Subcutaneous abdominal adipose tissue (tissue), 5 donors: ENCODE measurements around the gene PPARA.
A peak's percentile ranks its signal among the peaks of the same experiment; 100 is the strongest.

Source experiments
- H3K27ac ChIP-seq: one replicate; pipeline ENCODE4 v1.7.0; 2013; ENCODE audit warnings: low read depth, mild to moderate bottlenecking, inconsistent platforms, low read length, moderate library complexity
- H3K27me3 ChIP-seq, 5 donors: one replicate each; pipeline ENCODE4 v1.7.0; 2013; ENCODE audit warnings: low read length in 5 of 5, inconsistent platforms in 1 of 5; ENCODE audit not compliant: control insufficient read depth in 5 of 5, insufficient read depth in 4 of 5
- H3K36me3 ChIP-seq, 5 donors: one replicate each; pipeline ENCODE4 v1.7.0; 2013; ENCODE audit warnings: low read length in 5 of 5; ENCODE audit not compliant: control insufficient read depth in 5 of 5, insufficient read depth in 5 of 5
- H3K4me1 ChIP-seq, 5 donors: one replicate each; pipeline ENCODE4 v1.7.0; 2013; ENCODE audit warnings: low read length in 5 of 5, mild to moderate bottlenecking in 3 of 5, moderate library complexity in 1 of 5; ENCODE audit not compliant: control insufficient read depth in 5 of 5, insufficient read depth in 5 of 5
- H3K4me3 ChIP-seq, 5 donors: one replicate each; pipeline ENCODE4 v1.7.0; 2013; ENCODE audit warnings: low read length in 5 of 5, low read depth in 1 of 5
- H3K9ac ChIP-seq, 5 donors: one replicate each; pipeline ENCODE4 v1.7.0; 2013; ENCODE audit warnings: low read length in 5 of 5, mild to moderate bottlenecking in 4 of 5, moderate library complexity in 3 of 5
- H3K9me3 ChIP-seq, 5 donors: one replicate each; pipeline ENCODE4 v1.7.0; 2013; ENCODE audit warnings: low read length in 5 of 5; ENCODE audit not compliant: control insufficient read depth in 5 of 5
- donor health status: healthy.
- donor health status: healthy.
- donor health status: healthy.
- donor health status: healthy.
- donor health status: healthy.

PPARA gene

DNA sequence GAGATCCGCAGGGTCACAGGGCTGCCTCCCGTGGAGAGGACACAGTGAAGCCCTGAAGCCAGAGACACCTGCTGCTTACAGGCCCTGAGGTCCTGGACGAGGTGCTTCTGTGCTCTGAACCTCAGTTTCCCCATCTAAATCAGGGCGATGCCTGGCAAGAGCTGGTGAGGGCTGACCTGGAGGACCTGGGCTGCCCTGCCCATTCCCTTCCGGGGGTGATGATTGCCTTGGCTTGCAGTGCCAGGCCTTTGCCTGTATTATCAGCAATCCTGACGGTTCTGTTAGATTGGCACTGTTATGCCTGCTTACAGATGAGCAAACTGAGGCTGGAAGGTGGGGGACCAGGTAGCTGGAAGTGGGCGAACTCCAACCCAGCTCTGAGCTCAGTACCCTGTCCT lies 138.5 kb downstream of the PPARA start:
- Histone ChIP-seq H3K27ac (no peak overlapping the region), H3K36me3 (peaks cover 1 to 91% (median 78%) of the 10 kb centered on the region in 5 donors)

DNA sequence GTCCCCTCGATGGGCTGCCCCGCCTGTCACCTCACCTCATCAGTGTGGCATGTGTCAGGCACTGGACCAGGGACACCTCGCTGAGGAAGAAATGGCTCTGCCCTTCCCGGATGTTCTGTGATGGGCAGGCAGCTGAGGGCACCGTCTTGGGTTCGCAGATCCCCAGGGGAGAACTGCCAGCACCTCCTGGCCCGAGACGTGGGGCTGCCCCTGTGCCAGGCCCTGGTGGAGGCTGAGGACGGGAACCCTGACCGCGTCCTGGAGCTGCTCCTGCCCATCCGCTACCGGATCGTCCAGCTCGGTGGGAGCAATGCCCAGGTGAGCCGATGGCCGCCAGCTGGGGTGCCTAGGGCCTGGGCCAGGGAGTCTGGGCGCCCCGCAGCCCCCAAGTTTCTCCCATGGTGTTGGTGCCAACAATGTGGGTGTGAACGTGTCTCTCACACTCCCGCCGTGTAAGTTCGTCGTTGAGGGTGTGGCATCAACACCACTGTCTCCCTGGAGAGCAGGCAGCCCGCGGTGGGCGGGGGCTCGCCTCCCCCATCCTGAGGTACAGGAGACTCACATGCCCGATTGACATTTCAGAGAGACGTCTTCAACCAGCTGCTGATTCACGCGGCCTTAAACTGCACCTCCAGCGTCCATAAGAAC lies 139.0 kb downstream of the PPARA start:
- Histone ChIP-seq H3K27me3 (no peaks in the 10 kb centered on the region), H3K27ac (no peak overlapping the region), H3K4me3 (no peak overlapping the region), H3K9me3 (no peaks in the 10 kb centered on the region), H3K9ac (peak overlapping the region in 1 of 5 donors; percentile 40), H3K36me3 (peaks cover 0 to 87% (median 72%) of the 10 kb centered on the region in 5 donors), H3K4me1 (peaks cover 2 to 50% (median 27%) of the 10 kb centered on the region in 5 donors)

More for the DNA sequence above, 138.5 kb downstream of the PPARA start:
- Histone ChIP-seq H3K4me3 (peak overlapping the region in 1 of 5 donors; percentile 50), H3K9ac (peak overlapping the region in 1 of 5 donors; percentile 40), H3K4me1 (peaks cover 2 to 48% (median 29%) of the 10 kb centered on the region in 5 donors), H3K9me3 (no peaks in the 10 kb centered on the region), H3K27me3 (no peaks in the 10 kb centered on the region)

DNA sequence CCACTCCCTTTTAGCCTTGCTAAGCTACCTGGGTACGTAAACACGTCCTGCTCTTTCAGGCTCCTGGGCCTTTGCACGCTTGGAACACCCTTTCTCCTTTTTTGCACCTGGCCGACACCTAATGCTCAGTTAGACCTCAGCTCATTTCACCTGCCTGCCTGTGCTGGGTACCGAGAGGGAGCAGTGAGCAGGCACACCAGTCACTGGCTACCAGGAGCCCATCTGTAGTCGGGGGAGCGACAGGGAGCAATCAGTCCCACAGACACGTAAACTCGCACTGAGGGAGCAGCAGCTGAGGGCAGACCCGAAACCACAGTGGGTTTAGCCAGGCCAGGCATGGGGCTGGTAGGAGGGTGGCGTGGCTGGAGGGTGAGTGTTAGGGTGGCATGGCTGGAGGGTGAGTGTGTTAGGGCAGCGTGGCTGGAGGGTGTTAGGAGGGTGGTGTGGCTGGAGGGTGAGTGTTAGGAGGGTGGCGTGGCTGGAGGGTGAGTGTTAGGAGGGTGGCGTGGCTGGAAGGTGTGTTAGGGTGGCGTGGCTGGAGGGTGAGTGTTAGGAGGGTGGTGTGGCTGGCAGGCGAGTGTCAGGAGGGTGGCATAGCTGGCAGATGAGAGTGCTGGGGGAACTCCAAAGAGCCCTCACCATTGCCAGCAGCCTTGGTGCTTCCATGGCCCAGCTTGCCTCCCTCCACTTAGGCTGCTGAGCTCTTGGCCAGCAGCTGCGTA lies 140.0 kb downstream of the PPARA start:
- H3K4me3 ChIP-seq: no peak overlapping the region
- H3K9ac ChIP-seq: no peak overlapping the region
- no peaks in the 10 kb centered on the region for H3K9me3 ChIP-seq
- H3K27me3 ChIP-seq: no peaks in the 10 kb centered on the region
- H3K4me1 ChIP-seq: peaks cover 2 to 49% (median 23%) of the 10 kb centered on the region in 5 donors
- peaks cover 0 to 78% (median 64%) of the 10 kb centered on the region in 5 donors for H3K36me3 ChIP-seq
- H3K27ac ChIP-seq: no peak overlapping the region

DNA sequence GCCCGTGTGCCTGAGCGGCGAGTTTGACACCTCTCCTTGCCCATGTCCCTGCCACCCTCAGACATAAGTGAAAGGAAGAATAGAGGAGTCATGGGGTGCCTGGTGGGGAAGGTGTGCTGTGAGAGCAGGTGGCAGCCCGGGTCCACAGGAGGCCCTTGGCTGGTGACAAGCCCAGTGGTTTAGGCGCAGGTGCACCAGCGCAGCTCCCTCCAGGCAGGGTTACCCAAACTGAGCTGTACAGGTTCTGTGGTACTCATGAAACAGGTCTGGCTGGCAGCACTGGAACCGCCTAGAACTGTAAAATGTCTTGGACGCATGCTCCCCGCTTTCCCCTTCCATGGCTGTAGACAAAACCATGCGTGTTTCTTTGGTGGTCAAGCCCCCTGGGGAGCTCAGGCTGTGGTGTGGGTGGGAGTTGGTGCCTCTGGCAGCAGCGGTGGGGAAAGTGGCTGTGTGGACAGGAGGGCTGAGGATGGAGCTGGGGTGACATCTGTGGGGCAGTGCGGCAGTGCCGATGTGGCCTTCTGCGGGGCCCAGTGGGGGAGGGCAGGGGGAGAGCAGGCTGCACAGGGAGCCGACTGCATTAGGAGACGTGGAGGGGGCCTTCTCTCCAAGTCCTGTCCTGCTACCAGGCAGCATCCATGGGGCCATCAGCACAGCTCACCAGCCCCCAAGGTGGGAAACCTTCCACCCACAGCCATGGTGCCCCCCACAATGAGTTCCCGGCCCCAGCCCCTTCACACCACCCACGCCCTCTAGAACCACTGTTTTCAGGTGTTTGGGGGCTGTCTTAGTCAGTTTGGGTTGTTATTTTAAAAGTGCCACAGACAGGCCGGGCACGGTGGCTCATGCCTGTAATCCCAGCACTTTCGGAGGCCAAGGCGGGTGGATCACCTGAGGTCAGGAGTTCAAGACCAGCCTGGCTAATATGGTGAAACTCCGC lies 140.8 kb downstream of the PPARA start:
- H3K27ac ChIP-seq: no peak overlapping the region
- H3K27me3 ChIP-seq: no peaks in the 10 kb centered on the region
- no peak overlapping the region for H3K4me3 ChIP-seq
- no peaks in the 10 kb centered on the region for H3K9me3 ChIP-seq
- H3K4me1 ChIP-seq: peaks cover 6 to 57% (median 31%) of the 10 kb centered on the region in 5 donors
- H3K9ac ChIP-seq: no peak overlapping the region
- peaks cover 0 to 72% (median 60%) of the 10 kb centered on the region in 5 donors for H3K36me3 ChIP-seq

DNA sequence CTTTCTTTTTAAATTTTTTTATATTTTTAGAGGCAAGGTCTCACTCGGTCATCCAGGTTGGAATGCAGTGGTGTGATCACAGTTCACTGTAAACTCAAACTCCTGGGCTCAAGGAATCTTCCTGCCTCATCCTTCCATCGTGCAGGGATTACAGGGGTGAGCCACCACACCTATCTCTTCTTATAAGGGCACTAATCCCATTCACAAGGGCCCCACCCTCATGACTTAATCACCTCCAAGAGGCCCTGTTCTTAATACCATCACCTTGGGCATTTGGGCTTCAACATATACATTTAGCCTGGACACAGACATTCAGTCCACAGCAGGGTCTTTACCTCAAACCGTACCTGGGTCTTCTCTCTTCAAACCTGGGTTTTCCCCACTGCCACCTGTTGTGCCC lies 141.8 kb downstream of the PPARA start:
- H3K9me3 ChIP-seq: no peaks in the 10 kb centered on the region
- H3K27ac ChIP-seq: no peak overlapping the region
- H3K36me3 ChIP-seq: peaks cover 0 to 61% (median 51%) of the 10 kb centered on the region in 5 donors
- peaks cover 6 to 63% (median 39%) of the 10 kb centered on the region in 5 donors for H3K4me1 ChIP-seq
- no peak overlapping the region for H3K9ac ChIP-seq
- H3K27me3 ChIP-seq: no peaks in the 10 kb centered on the region
- no peak overlapping the region for H3K4me3 ChIP-seq

DNA sequence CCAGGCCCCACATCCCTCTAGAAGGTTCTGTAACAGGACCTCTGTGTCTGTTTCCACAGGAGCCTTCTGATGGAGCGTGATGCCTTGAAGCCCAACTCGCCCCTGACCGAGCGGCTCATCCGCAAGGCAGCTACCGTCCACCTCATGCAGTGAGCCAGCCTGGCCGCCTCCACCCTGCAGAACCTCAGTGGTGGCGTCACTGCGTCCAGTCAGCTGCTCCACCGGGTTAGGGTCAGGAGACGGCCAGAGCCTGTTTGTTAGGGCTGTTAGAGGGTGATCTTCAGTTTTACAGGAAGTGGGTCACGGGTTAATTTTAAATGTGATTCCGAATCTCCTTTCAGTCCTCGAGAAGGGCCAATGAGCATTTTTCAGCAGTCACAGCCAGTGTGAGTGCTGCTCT lies 142.4 kb downstream of the PPARA start:
- no peaks in the 10 kb centered on the region for H3K27me3 ChIP-seq
- peaks cover 3 to 62% (median 35%) of the 10 kb centered on the region in 5 donors for H3K4me1 ChIP-seq
- H3K36me3 ChIP-seq: peaks cover 0 to 55% (median 47%) of the 10 kb centered on the region in 5 donors
- no peak overlapping the region for H3K4me3 ChIP-seq
- H3K9ac ChIP-seq: no peak overlapping the region
- H3K27ac ChIP-seq: no peak overlapping the region
- H3K9me3 ChIP-seq: no peaks in the 10 kb centered on the region
